Superior temporal gyrus (tissue), 1 donor: ENCODE results near the gene RNF187.

Experiments
- DNase-seq: peaks from one replicate; pipeline ENCODE4 v3.0.0-alpha.2; 2016; ENCODE audit errors: extremely low spot score

RNF187 gene

GRCh38 chr1:228508840-228509415 is 21.7 kb downstream of the RNF187 start:
- DNase-seq = no peak

GRCh38 chr1:228510101-228510802 is 23.1 kb downstream of the RNF187 start:
- no peak for DNase-seq

GRCh38 chr1:228510803-228511413 is 23.7 kb downstream of the RNF187 start:
- no peak for DNase-seq

GRCh38 chr1:228511546-228512445 is 24.6 kb downstream of the RNF187 start:
- DNase-seq = no peak

GRCh38 chr1:228512781-228513198 is 25.6 kb downstream of the RNF187 start:
- DNase-seq = no peak

- DNase-seq = no peak
Observed at GRCh38 chr1:228513236-228513900, 26.2 kb downstream of the RNF187 start.

GRCh38 chr1:228514421-228514820 is 27.2 kb downstream of the RNF187 start:
- DNase-seq = no peak

GRCh38 chr1:228515200-228515834 is 28.1 kb downstream of the RNF187 start:
- DNase-seq = peak; percentile 60

- no peak for DNase-seq
Observed at GRCh38 chr1:228517655-228518054, 30.5 kb downstream of the RNF187 start.

GRCh38 chr1:228527596-228527995 is 40.4 kb downstream of the RNF187 start:
- no peak for DNase-seq

- DNase-seq = no peak
Observed at GRCh38 chr1:228528612-228529011, 41.4 kb downstream of the RNF187 start.

- DNase-seq = no peak
Observed at GRCh38 chr1:228530086-228530758, 43.0 kb downstream of the RNF187 start.

- DNase-seq = no peak
Observed at GRCh38 chr1:228530951-228531731, 44.0 kb downstream of the RNF187 start.

GRCh38 chr1:228538831-228539230 is 51.6 kb downstream of the RNF187 start:
- no peak for DNase-seq

- no peak for DNase-seq
Observed at GRCh38 chr1:228540161-228540917, 53.2 kb downstream of the RNF187 start.

- no peak for DNase-seq
Observed at GRCh38 chr1:228541725-228542124, 54.5 kb downstream of the RNF187 start.

GRCh38 chr1:228542376-228542775 is 55.2 kb downstream of the RNF187 start:
- no peak for DNase-seq

GRCh38 chr1:228542981-228543380 is 55.8 kb downstream of the RNF187 start:
- DNase-seq = no peak

GRCh38 chr1:228543396-228543795 is 56.2 kb downstream of the RNF187 start:
- DNase-seq = no peak
